Measurements from ENCODE around the gene PPP3CA. TPM values are rescaled to one million over a fixed set of nuclear protein-coding genes. Genes with fewer than 3 reads are reported as not detected.

The PPP3CA gene
- total RNA-seq, 1 donor from 2014 or later, result 38.4 TPM

- H3F3A ChIP-seq (ENCODE audit: low read depth), result peaks cover 8% of the 10 kb centered on the region
- peaks cover 9% of the 10 kb centered on the region for H3K36me3 Mint-ChIP-seq
- no peak overlapping the region for H3K27ac Mint-ChIP-seq
- H3K4me1 Mint-ChIP-seq, result peaks cover 17% of the 10 kb centered on the region
- H3K79me2 ChIP-seq (ENCODE audit: low read depth), result no peaks in the 10 kb centered on the region
- peaks cover 32% of the 10 kb centered on the region for H3K4me1 ChIP-seq
- no peak overlapping the region for H3K4me3 ChIP-seq
- no peaks in the 10 kb centered on the region for H3K9me3 ChIP-seq (ENCODE audit: low read depth)
- H3K36me3 ChIP-seq, result no peaks in the 10 kb centered on the region
- H3K27me3 ChIP-seq, result no peaks in the 10 kb centered on the region
- H3K4me3 Mint-ChIP-seq, result no peak overlapping the region
- no peaks in the 10 kb centered on the region for H4K20me1 ChIP-seq (ENCODE audit: low read depth)
- no peak overlapping the region for H2AFZ ChIP-seq (replicated peaks)
- no peak overlapping the region for H3K9ac ChIP-seq
- no peak for DNase-seq (ENCODE audit: low spot score)
- H3K9me3 Mint-ChIP-seq, result no peaks in the 10 kb centered on the region
- H3K27ac ChIP-seq, result no peak overlapping the region
- TF ChIP-seq EZH2 (IDR thresholded peaks at IDR 0.05) (no peak), CTCF (IDR thresholded peaks at IDR 0.05) (no peak), EZH2phosphoT487 (IDR thresholded peaks at IDR 0.05) (no peak)
- H3K4me2 ChIP-seq, result no peak overlapping the region
- peaks cover 3% of the 10 kb centered on the region for H3K27me3 Mint-ChIP-seq (ENCODE audit: insufficient read depth, low read depth)
Observed at GRCh38 chr4:101022151-101023024, 324.9 kb downstream of the PPP3CA start.

- no peaks in the 10 kb centered on the region for H4K20me1 ChIP-seq (ENCODE audit: low read depth)
- Mint-ChIP-seq H3K9me3 (no peaks in the 10 kb centered on the region), H3K4me3 (no peak overlapping the region), H3K27ac (no peak overlapping the region), H3K27me3 (ENCODE audit: insufficient read depth, low read depth) (peaks cover 3% of the 10 kb centered on the region), H3K36me3 (peaks cover 6% of the 10 kb centered on the region), H3K4me1 (peaks cover 8% of the 10 kb centered on the region)
- H3F3A ChIP-seq (ENCODE audit: low read depth), result peaks cover 3% of the 10 kb centered on the region
- no peak overlapping the region for H3K9ac ChIP-seq
- H3K4me2 ChIP-seq, result no peak overlapping the region
- H3K27ac ChIP-seq, result no peak overlapping the region
- no peaks in the 10 kb centered on the region for H3K36me3 ChIP-seq
- TF ChIP-seq EZH2phosphoT487 (IDR thresholded peaks at IDR 0.05) (no peak), CTCF (IDR thresholded peaks at IDR 0.05) (no peak), EZH2 (IDR thresholded peaks at IDR 0.05) (no peak)
- H3K4me3 ChIP-seq, result no peak overlapping the region
- peaks cover 19% of the 10 kb centered on the region for H3K4me1 ChIP-seq
- no peaks in the 10 kb centered on the region for H3K27me3 ChIP-seq
- no peaks in the 10 kb centered on the region for H3K9me3 ChIP-seq (ENCODE audit: low read depth)
- no peak for DNase-seq (ENCODE audit: low spot score)
- no peak overlapping the region for H2AFZ ChIP-seq (replicated peaks)
- H3K79me2 ChIP-seq (ENCODE audit: low read depth), result no peaks in the 10 kb centered on the region
Observed at GRCh38 chr4:101020956-101021355, 326.4 kb downstream of the PPP3CA start.

GRCh38 chr4:101019941-101020401 is 327.4 kb downstream of the PPP3CA start:
- Histone ChIP-seq H3K4me1 (peaks cover 9% of the 10 kb centered on the region), H3K27ac (no peak overlapping the region), H3K79me2 (ENCODE audit: low read depth) (no peaks in the 10 kb centered on the region), H3K9ac (no peak overlapping the region), H3K36me3 (no peaks in the 10 kb centered on the region), H3F3A (ENCODE audit: low read depth) (no peaks in the 10 kb centered on the region), H3K9me3 (ENCODE audit: low read depth) (no peaks in the 10 kb centered on the region), H3K27me3 (no peaks in the 10 kb centered on the region), H3K4me3 (no peak overlapping the region), H4K20me1 (ENCODE audit: low read depth) (no peaks in the 10 kb centered on the region), H3K4me2 (no peak overlapping the region), H2AFZ (replicated peaks) (no peak overlapping the region)
- no peak for TF ChIP-seq CTCF (IDR thresholded peaks at IDR 0.05)
- no peak for TF ChIP-seq EZH2phosphoT487 (IDR thresholded peaks at IDR 0.05)
- TF ChIP-seq EZH2 (IDR thresholded peaks at IDR 0.05), result no peak
- Mint-ChIP-seq H3K27ac (no peak overlapping the region), H3K4me3 (no peak overlapping the region), H3K9me3 (no peaks in the 10 kb centered on the region), H3K36me3 (peaks cover 4% of the 10 kb centered on the region), H3K27me3 (ENCODE audit: insufficient read depth, low read depth) (peaks cover 3% of the 10 kb centered on the region), H3K4me1 (peaks cover 6% of the 10 kb centered on the region)
- DNase-seq (ENCODE audit: low spot score), result no peak

All from neural progenitor cell (in vitro differentiated cells).